Stimulated activated effector memory CD8-positive, alpha-beta T cell treated with anti-CD3 and anti-CD28 coated beads, Interleukin-12 subunit alpha, Interleukin-12 subunit beta, amount 100 ng/mL, for 72 hours (primary cell): ENCODE measurements around the gene STK32C.
"Not testable (repeated sequence)": the region's sequence is repeated elsewhere in the genome, so short reads cannot be mapped to it uniquely, and the experiment has no call there.

Source experiments
- ATAC-seq: fragments of 150-1000 bp; cut with Tn5 transposase; 2 replicates; pipeline ENCODE4 v1.10.0; 2021
- DNase-seq, 2 donors: peaks; one replicate each; pipeline ENCODE4 v3.0.0; 2021 to 2022; ENCODE audit warnings: low spot score in 2 of 2
- H3K27ac Mint-ChIP-seq: one replicate; pipeline ENCODE4 v1.8.0; 2022; ENCODE audit warnings: mild to moderate bottlenecking, mixed read lengths
- H3K36me3 Mint-ChIP-seq: one replicate; pipeline ENCODE4 v1.8.0; 2022; ENCODE audit warnings: mild to moderate bottlenecking, mixed read lengths
- H3K4me1 Mint-ChIP-seq: one replicate; pipeline ENCODE4 v1.8.0; 2022; ENCODE audit warnings: mixed read lengths
- H3K4me3 Mint-ChIP-seq: one replicate; pipeline ENCODE4 v1.8.0; 2022; ENCODE audit warnings: mild to moderate bottlenecking, mixed read lengths
- H3K9me3 Mint-ChIP-seq: one replicate; pipeline ENCODE4 v1.8.0; 2022; ENCODE audit warnings: mixed read lengths

STK32C gene

GRCh38 chr10:132167976-132168375, 139.8 kb downstream of the STK32C start:
- Mint-ChIP-seq H3K9me3 (no peaks in the 10 kb centered on the region), H3K36me3 (no peaks in the 10 kb centered on the region), H3K4me1 (peaks cover 12% of the 10 kb centered on the region), H3K4me3 (no peak overlapping the region), H3K27ac (no peak overlapping the region)
- ATAC-seq (no peak), DNase-seq (no peak)

- no peak overlapping the region for H3K27ac Mint-ChIP-seq
- DNase-seq (no peak), ATAC-seq (no peak)
- H3K36me3 Mint-ChIP-seq, result no peaks in the 10 kb centered on the region
- H3K4me3 Mint-ChIP-seq, result no peak overlapping the region
- peaks cover 15% of the 10 kb centered on the region for H3K4me1 Mint-ChIP-seq
- no peaks in the 10 kb centered on the region for H3K9me3 Mint-ChIP-seq
These were observed 140.6 kb downstream of the STK32C start for GRCh38 chr10:132167041-132167674.

GRCh38 chr10:132166216-132166950, 141.4 kb downstream of the STK32C start:
- Mint-ChIP-seq H3K4me1 (peaks cover 22% of the 10 kb centered on the region), H3K27ac (no peak overlapping the region), H3K36me3 (peaks cover 4% of the 10 kb centered on the region), H3K9me3 (no peaks in the 10 kb centered on the region), H3K4me3 (no peak overlapping the region)
- ATAC-seq (no peak), DNase-seq (no peak)

GRCh38 chr10:132165416-132165980, 142.3 kb downstream of the STK32C start:
- Mint-ChIP-seq H3K4me1 (peaks cover 22% of the 10 kb centered on the region), H3K36me3 (peaks cover 4% of the 10 kb centered on the region), H3K4me3 (no peak overlapping the region), H3K9me3 (no peaks in the 10 kb centered on the region), H3K27ac (no peak overlapping the region)
- no peak for DNase-seq
- no peak for ATAC-seq

- Mint-ChIP-seq H3K4me3 (no peak overlapping the region), H3K9me3 (no peaks in the 10 kb centered on the region), H3K4me1 (peaks cover 22% of the 10 kb centered on the region), H3K36me3 (peaks cover 4% of the 10 kb centered on the region), H3K27ac (no peak overlapping the region)
- ATAC-seq (no peak), DNase-seq (no peak)
These were observed 142.9 kb downstream of the STK32C start for GRCh38 chr10:132164761-132165278.

GRCh38 chr10:132163826-132164515, 143.8 kb downstream of the STK32C start:
- Mint-ChIP-seq H3K27ac (no peak overlapping the region), H3K9me3 (no peaks in the 10 kb centered on the region), H3K36me3 (peaks cover 4% of the 10 kb centered on the region), H3K4me1 (peaks cover 28% of the 10 kb centered on the region), H3K4me3 (no peak overlapping the region)
- ATAC-seq, result no peak
- no peak for DNase-seq

GRCh38 chr10:132163278-132163765, 144.4 kb downstream of the STK32C start:
- Mint-ChIP-seq H3K27ac (no peak overlapping the region), H3K9me3 (no peaks in the 10 kb centered on the region), H3K36me3 (peaks cover 4% of the 10 kb centered on the region), H3K4me1 (peaks cover 30% of the 10 kb centered on the region), H3K4me3 (no peak overlapping the region)
- ATAC-seq (peak; percentile 77), DNase-seq (peak; percentile 48 to 82)

GRCh38 chr10:132162590-132163277, 145.0 kb downstream of the STK32C start:
- Mint-ChIP-seq H3K9me3 (no peaks in the 10 kb centered on the region), H3K36me3 (peaks cover 4% of the 10 kb centered on the region), H3K4me3 (no peak overlapping the region), H3K4me1 (peaks cover 35% of the 10 kb centered on the region), H3K27ac (peak overlapping the region; percentile 91)
- ATAC-seq, result no peak
- DNase-seq, result no peak

- ATAC-seq, result peak; percentile 67
- H3K4me1 Mint-ChIP-seq, result peaks cover 35% of the 10 kb centered on the region
- no peaks in the 10 kb centered on the region for H3K9me3 Mint-ChIP-seq
- peaks cover 4% of the 10 kb centered on the region for H3K36me3 Mint-ChIP-seq
- H3K4me3 Mint-ChIP-seq, result peak overlapping the region; percentile 58
- DNase-seq, result peak in 1 of 2 donors; percentile 68
- peak overlapping the region; percentile 91 for H3K27ac Mint-ChIP-seq
These were observed 145.7 kb downstream of the STK32C start for GRCh38 chr10:132162021-132162531.

GRCh38 chr10:132160834-132161622, 146.7 kb downstream of the STK32C start:
- not testable (repeated sequence) for DNase-seq, H3K4me3 Mint-ChIP-seq

GRCh38 chr10:132160231-132160630, 147.5 kb downstream of the STK32C start:
- peaks cover 35% of the 10 kb centered on the region for H3K4me1 Mint-ChIP-seq
- ATAC-seq, DNase-seq, H3K36me3 Mint-ChIP-seq, H3K4me3 Mint-ChIP-seq, H3K9me3 Mint-ChIP-seq, H3K27ac Mint-ChIP-seq: not testable (repeated sequence)

More at GRCh38 chr10:132160834-132161622, 146.7 kb downstream of the STK32C start:
- H3K27ac Mint-ChIP-seq, H3K36me3 Mint-ChIP-seq, ATAC-seq, H3K9me3 Mint-ChIP-seq: not testable (repeated sequence)
- H3K4me1 Mint-ChIP-seq, result peaks cover 35% of the 10 kb centered on the region

- peak overlapping the region; percentile 46 for H3K4me3 Mint-ChIP-seq
- peaks cover 35% of the 10 kb centered on the region for H3K4me1 Mint-ChIP-seq
- peak overlapping the region; percentile 81 for H3K27ac Mint-ChIP-seq
- not testable (repeated sequence) for H3K36me3 Mint-ChIP-seq, H3K9me3 Mint-ChIP-seq
- DNase-seq, result peak in 1 of 2 donors; percentile 62
- peak; percentile 24 for ATAC-seq
These were observed 148.2 kb downstream of the STK32C start for GRCh38 chr10:132159302-132160230.

GRCh38 chr10:132158823-132159222, 148.9 kb downstream of the STK32C start:
- Mint-ChIP-seq H3K4me1 (peaks cover 30% of the 10 kb centered on the region), H3K9me3 (no peaks in the 10 kb centered on the region), H3K27ac (peak overlapping the region; percentile 81), H3K4me3 (peak overlapping the region; percentile 46), H3K36me3 (peaks cover 4% of the 10 kb centered on the region)
- ATAC-seq, result no peak
- no peak for DNase-seq
